ENCODE results near the gene ATXN7L1. TPM values are rescaled to one million over a fixed set of nuclear protein-coding genes. Genes with fewer than 3 reads are reported as not detected.

ATXN7L1 gene
- total and polyA plus RNA-seq, 2 of the 8 experiments (the other 6 are each of a cell fraction or from before 2014, with no cell fraction given) = 14.3 to 34.0 TPM

- Histone ChIP-seq H2AFZ (ENCODE audit: low read length) (no peak overlapping the region), H3K4ac (replicated peaks; ENCODE audit: insufficient read length, low read depth, low read length) (no peak overlapping the region), H4K5ac (ENCODE audit: insufficient read length, low read depth, low read length) (no peak overlapping the region), H3K9ac (replicated peaks in 1 of 4; ENCODE audit: extremely low read depth in 1 of 4, low read depth in 3 of 4, low read length in 3 of 4) (no peak overlapping the region), H3K79me2 (ENCODE audit: control insufficient read depth in 1 of 2, insufficient read depth in 2 of 2, low read length in 2 of 2) (no peaks in the 10 kb centered on the region), H3K4me3 (ENCODE audit: extremely low read depth in 1 of 4, insufficient read depth in 2 of 4, low read depth in 3 of 4, low read length in 4 of 4) (no peak overlapping the region), H3K79me1 (ENCODE audit: low read depth, low read length) (no peaks in the 10 kb centered on the region; the same call in 1 of the 2 replicates), H2BK5ac (ENCODE audit: low read depth, low read length) (peak overlapping the region; percentile 35; the same call in 1 of the 2 replicates), H3K14ac (ENCODE audit: insufficient read length) (no peak overlapping the region), H3K27ac (ENCODE audit: low read depth, low read length) (peak overlapping the region; percentile 5; the same call in 1 of the 2 replicates), H2BK12ac (ENCODE audit: low read depth, low read length) (peak overlapping the region; percentile 85; the same call in 1 of the 2 replicates), H2BK20ac (ENCODE audit: low read length) (no peak overlapping the region), H3K9me3 (ENCODE audit: insufficient read depth in 2 of 2, low read depth in 1 of 2, low read length in 1 of 2) (no peaks in the 10 kb centered on the region), H3K27me3 (replicated peaks in 1 of 4; ENCODE audit: control insufficient read depth in 3 of 4, extremely low read depth in 1 of 4, insufficient read depth in 3 of 4, low read length in 3 of 4) (no peaks in the 10 kb centered on the region), H3K23ac (ENCODE audit: insufficient read length) (no peak overlapping the region), H4K20me1 (replicated peaks in 1 of 2; ENCODE audit: control insufficient read depth in 1 of 2, insufficient read depth in 2 of 2, low read length in 2 of 2) (no peaks in the 10 kb centered on the region), H2BK120ac (replicated peaks; ENCODE audit: low read depth, low read length) (no peak overlapping the region), H3K23me2 (ENCODE audit: low read depth, low read length) (no peaks in the 10 kb centered on the region), H2BK15ac (ENCODE audit: low read length) (peak overlapping the region; percentile 18; the same call in 1 of the 2 replicates), H3K4me2 (ENCODE audit: insufficient read depth in 1 of 2, low read depth in 2 of 2, low read length in 2 of 2) (no peak overlapping the region), H3K4me1 (replicated peaks in 1 of 4; ENCODE audit: control insufficient read depth in 3 of 4, insufficient read depth in 4 of 4, low read length in 3 of 4) (peaks cover 5 to 13% (median 10%) of the 10 kb centered on the region in 4 experiments; a peak in 6 of 7 replicates), H2AK5ac (ENCODE audit: low read depth, low read length) (no peak overlapping the region; the same call in 1 of the 2 replicates), H3K56ac (replicated peaks; ENCODE audit: insufficient read length, low read depth, low read length) (no peak overlapping the region), H3K36me3 (ENCODE audit: control insufficient read depth in 2 of 4, insufficient read depth in 4 of 4, low read length in 3 of 4) (no peaks in the 10 kb centered on the region), H3K18ac (ENCODE audit: extremely low read depth, low read length) (peak overlapping the region; percentile 25), H4K91ac (replicated peaks; ENCODE audit: insufficient read length, low read length) (no peak overlapping the region), H4K8ac (ENCODE audit: extremely low read depth, insufficient read depth, low read length) (no peak overlapping the region; the same call in 1 of the 2 replicates)
- FAIRE-seq = no peak
- CTCF ChIA-PET (ENCODE audit: partially characterized antibody) = interaction anchor here (0.7 to 1.5 kb wide), 3 partner anchors 10 to 26 kb away, joined by 4 to 5 read pairs (median 4); no protein-coding TSS in a partner anchor
- no peak for TF ChIP-seq BCL11A (IDR thresholded peaks at IDR 0.05; ENCODE audit: low read depth in 2 of 2, low read length in 2 of 2)
- no peak for TF ChIP-seq SIN3A (conservative IDR thresholded peaks at IDR 0.05 in 1 of 2, IDR thresholded peaks at IDR 0.05 in 1 of 2; ENCODE audit: low read depth in 1 of 2, low read length in 2 of 2)
- TF ChIP-seq RNF2 (IDR thresholded peaks at IDR 0.05; ENCODE audit: borderline replicate concordance, low read depth, low read length, missing control alignments, poor library complexity, severe bottlenecking) = no peak
- TF ChIP-seq TAF7 (optimal IDR thresholded peaks at IDR 0.05; ENCODE audit: borderline replicate concordance, low read depth, low read length) = no peak
- TF ChIP-seq CTBP2 (IDR thresholded peaks at IDR 0.05; ENCODE audit: borderline replicate concordance, insufficient read depth, insufficient read length, low read length) = no peak
- TF ChIP-seq NRF1 (IDR thresholded peaks at IDR 0.05; ENCODE audit: low read depth, low read length) = no peak
- TF ChIP-seq SUZ12 (IDR thresholded peaks at IDR 0.05; ENCODE audit: low read length) = no peak
- no peak for TF ChIP-seq GTF2F1 (IDR thresholded peaks at IDR 0.05; ENCODE audit: borderline replicate concordance, low read depth, low read length)
- DNase-seq (ENCODE audit: low read depth in 1 of 2, low spot score in 2 of 2) = no peak
- POLR2A ChIA-PET (ENCODE audit: partially characterized antibody) = interaction anchor here (1.3 kb wide), 1 partner anchor 13 kb away, joined by 3 read pairs; no protein-coding TSS in a partner anchor
- WGBS, 2 experiments (ENCODE audit: extremely low coverage in 1 of 2, insufficient coverage in 1 of 2, insufficient read length in 1 of 2, insufficient replicate concordance in 2 of 2, low coverage in 1 of 2, low lambda C conversion rate in 2 of 2, missing lambda C conversion rate in 1 of 2) = 86% methylated on average over 25 of the region's 25 CpGs; no CpG with 5 or more reads in 1 of the 2 experiments
These were observed 197.4 kb downstream of the ATXN7L1 start for GRCh38 chr7:105678811-105679495.

Data from H1 (cell line).